HepG2 (cell line): ENCODE results near the gene ADIPOR2. TPM values are rescaled to one million over a fixed set of nuclear protein-coding genes. Genes with fewer than 3 reads are reported as not detected.

ENCODE experiments used
- ATF5 ChIP-seq: sonication (generic); formaldehyde crosslinking; IDR thresholded peaks from 2 replicates; pipeline ENCODE4 v1.4.0; 2020; ENCODE audit warnings: mild to moderate bottlenecking, low read depth, missing genetic modification reagents
- BRF2 ChIP-seq: sonication (generic); formaldehyde crosslinking; IDR thresholded peaks from 2 replicates; pipeline ENCODE4 v1.8.1; 2022; ENCODE audit warnings: mild to moderate bottlenecking, missing genetic modification reagents
- ELF1 ChIP-seq: sonication (generic); formaldehyde crosslinking; IDR thresholded peaks from 2 replicates; pipeline ENCODE4 v1.4.0; 2020; ENCODE audit warnings: missing genetic modification reagents
- FOXA3 ChIP-seq: IDR thresholded peaks from 2 replicates; pipeline ENCODE4 v1.6.1; 2016; ENCODE audit warnings: missing genetic modification reagents, missing compliant biosample characterization
- KDM3A ChIP-seq: IDR thresholded peaks from 2 replicates; pipeline ENCODE4 v1.6.1; 2018; ENCODE audit warnings: low read depth, missing compliant biosample characterization
- NFE2L1 ChIP-seq: sonication (generic); formaldehyde crosslinking; IDR thresholded peaks from 2 replicates; pipeline ENCODE4 v1.4.0; 2020; ENCODE audit warnings: missing genetic modification reagents, mild to moderate bottlenecking, borderline replicate concordance
- RBM22 ChIP-seq: fragments of 200-400 bp; formaldehyde crosslinking; optimal IDR thresholded peaks from 2 replicates; pipeline ENCODE3; 2017; ENCODE audit warnings: mild to moderate bottlenecking, low read length, moderate library complexity
- THRA ChIP-seq: sonication (generic); formaldehyde crosslinking; IDR thresholded peaks from 2 replicates; pipeline ENCODE4 v1.4.0; 2020; ENCODE audit warnings: missing genetic modification reagents, borderline replicate concordance
- UBTF ChIP-seq: sonication (generic); formaldehyde crosslinking; IDR thresholded peaks from 2 replicates; pipeline ENCODE4 v1.4.0; 2020; ENCODE audit warnings: mild to moderate bottlenecking, missing genetic modification reagents
- ZBED4 ChIP-seq: sonication (generic); formaldehyde crosslinking; IDR thresholded peaks from 2 replicates; pipeline ENCODE4 v1.4.0; 2020; ENCODE audit warnings: missing genetic modification reagents, borderline replicate concordance
- ZFP90 ChIP-seq: sonication (generic); formaldehyde crosslinking; IDR thresholded peaks from 2 replicates; pipeline ENCODE4 v1.8.0; 2022; ENCODE audit warnings: missing genetic modification reagents, mild to moderate bottlenecking, inconsistent platforms, borderline replicate concordance
- ZNF12 ChIP-seq: sonication (generic); formaldehyde crosslinking; IDR thresholded peaks from 2 replicates; pipeline ENCODE4 v1.5.0; 2020; ENCODE audit warnings: missing genetic modification reagents
- ZNF329 ChIP-seq: sonication (generic); formaldehyde crosslinking; IDR thresholded peaks from 2 replicates; pipeline ENCODE4 v1.9.0; 2021; ENCODE audit warnings: low read depth, mild to moderate bottlenecking, missing genetic modification reagents
- ZNF362 ChIP-seq: sonication (generic); formaldehyde crosslinking; IDR thresholded peaks from 2 replicates; pipeline ENCODE4 v1.4.0; 2020; ENCODE audit warnings: missing genetic modification reagents, mild to moderate bottlenecking, borderline replicate concordance
- ZNF543 ChIP-seq: sonication (generic); formaldehyde crosslinking; IDR thresholded peaks from 2 replicates; pipeline ENCODE4 v1.4.0; 2020; ENCODE audit warnings: mild to moderate bottlenecking, missing genetic modification reagents
- ZNF740 ChIP-seq: sonication (generic); formaldehyde crosslinking; IDR thresholded peaks from 2 replicates; pipeline ENCODE4 v1.4.0; 2020; ENCODE audit warnings: missing genetic modification reagents
- polyA plus RNA-seq, 8 experiments: library from polyadenylated mRNA; depleted of rRNA in 3 of 8; stranded (reverse) in 7 of 8; unstranded in 1 of 8; fragments of >200 nt; fragmentation: Illumina TruSeq in 4 of 8; extraction: Trizol in 4 of 8; gene quantifications; 2 replicates each; pipeline versions ENCODE4 v1.2.1 to v1.2.3, GENCODE V29; 2011 to 2016; ENCODE audit warnings: low read depth in 4 of 8, missing spikeins in 1 of 8, mixed read lengths in 1 of 8; ENCODE audit not compliant: insufficient read depth in 1 of 8
- total RNA-seq, 5 experiments: library from RNA; depleted of rRNA; stranded (reverse); fragments of >200 nt; fragmentation: Illumina TruSeq; extraction: Trizol; gene quantifications; 2 replicates each; pipeline ENCODE4 v1.2.3, GENCODE V29; 2016; ENCODE audit warnings: low read depth in 1 of 5

ADIPOR2 gene
- total and polyA plus RNA-seq, 2 of the 13 experiments (the other 11 are each of a cell fraction or from before 2014, with no cell fraction given): 35.2 to 52.2 TPM

- no peak for TF ChIP-seq ZBED4
- peak; percentile 37; the same call in 1 of the 2 replicates for TF ChIP-seq THRA (CRISPR knock-in tag)
- TF ChIP-seq FOXA3 (CRISPR knock-in tag): peak; percentile 68
- TF ChIP-seq KDM3A (CRISPR knock-in tag): no peak
- TF ChIP-seq UBTF (CRISPR knock-in tag): no peak
- TF ChIP-seq ZNF543: no peak
- no peak for TF ChIP-seq ZFP90 (CRISPR knock-in tag)
- no peak for TF ChIP-seq ZNF329 (CRISPR knock-in tag)
- TF ChIP-seq RBM22: no peak
- TF ChIP-seq ELF1 (CRISPR knock-in tag): peak; percentile 17; the same call in 1 of the 2 replicates
- TF ChIP-seq ZNF362 (CRISPR knock-in tag): peak; percentile 43; the same call in 1 of the 2 replicates
- TF ChIP-seq NFE2L1 (CRISPR knock-in tag): no peak
- TF ChIP-seq ATF5 (CRISPR knock-in tag): no peak
- no peak for TF ChIP-seq ZNF740 (CRISPR knock-in tag)
- no peak for TF ChIP-seq BRF2 (CRISPR knock-in tag)
- no peak; the same call in 1 of the 2 replicates for TF ChIP-seq ZNF12
Measured at GRCh38 chr12:1668833-1669543, 21.9 kb upstream of the ADIPOR2 start (continued).
